Measurements from ENCODE around the gene ZNF292. TPM values are rescaled to one million over a fixed set of nuclear protein-coding genes. Genes with fewer than 3 reads are reported as not detected.

ZNF292 gene
- total RNA-seq, 1 experiment from 2014 or later = 34.1 TPM

GRCh38 chr6:87122477-87122876 lies 32.9 kb upstream of the ZNF292 start:
- Histone ChIP-seq H2AFZ (no peak overlapping the region), H3K9me3 (ENCODE audit: insufficient read depth, low read depth) (no peaks in the 10 kb centered on the region), H4K20me1 (ENCODE audit: insufficient read depth) (no peaks in the 10 kb centered on the region), H3K27ac (no peak overlapping the region), H3F3A (ENCODE audit: insufficient read depth, low read depth) (no peaks in the 10 kb centered on the region), H3K36me3 (ENCODE audit: low read depth) (no peaks in the 10 kb centered on the region), H3K79me2 (ENCODE audit: low read depth) (no peaks in the 10 kb centered on the region), H3K4me2 (no peak overlapping the region), H3K9me2 (ENCODE audit: insufficient read depth) (no peaks in the 10 kb centered on the region), H3K4me1 (replicated peaks; ENCODE audit: insufficient read depth) (peaks cover 11% of the 10 kb centered on the region), H3K4me3 (no peak overlapping the region), H3K27me3 (ENCODE audit: insufficient read depth, low read depth) (no peaks in the 10 kb centered on the region)
- POLR2A ChIA-PET (ENCODE audit: unreplicated experiment) = no interaction called here
- intact Hi-C loops (cut with micrococcal nuclease; ENCODE audit: unreplicated experiment) = no loop called here
- CTCF ChIA-PET = no interaction called here
- no TSS peak for BruUV-seq (replicated peaks)
- TF ChIP-seq CTCF (conservative IDR thresholded peaks at IDR 0.05) = no peak
- TF ChIP-seq EZH2 (IDR thresholded peaks at IDR 0.05; ENCODE audit: low read depth) = no peak
- DNase-seq = no peak

GRCh38 chr6:87124074-87124473 lies 31.3 kb upstream of the ZNF292 start:
- TF ChIP-seq CTCF (conservative IDR thresholded peaks at IDR 0.05) (no peak), EZH2 (IDR thresholded peaks at IDR 0.05; ENCODE audit: low read depth) (no peak)
- Histone ChIP-seq H3K4me1 (replicated peaks; ENCODE audit: insufficient read depth) (no peaks in the 10 kb centered on the region), H3K27me3 (ENCODE audit: insufficient read depth, low read depth) (no peaks in the 10 kb centered on the region), H2AFZ (no peak overlapping the region), H3K4me3 (no peak overlapping the region), H4K20me1 (ENCODE audit: insufficient read depth) (no peaks in the 10 kb centered on the region), H3F3A (ENCODE audit: insufficient read depth, low read depth) (no peaks in the 10 kb centered on the region), H3K4me2 (no peak overlapping the region), H3K9me3 (ENCODE audit: insufficient read depth, low read depth) (no peaks in the 10 kb centered on the region), H3K9me2 (ENCODE audit: insufficient read depth) (no peaks in the 10 kb centered on the region), H3K79me2 (ENCODE audit: low read depth) (no peaks in the 10 kb centered on the region), H3K36me3 (ENCODE audit: low read depth) (no peaks in the 10 kb centered on the region), H3K27ac (no peak overlapping the region)
- CTCF ChIA-PET = no interaction called here
- intact Hi-C loops (cut with micrococcal nuclease; ENCODE audit: unreplicated experiment) = no loop called here
- DNase-seq = no peak
- POLR2A ChIA-PET (ENCODE audit: unreplicated experiment) = no interaction called here
- BruUV-seq (replicated peaks) = no TSS peak

- no peaks in the 10 kb centered on the region for H3K27me3 ChIP-seq (ENCODE audit: insufficient read depth, low read depth)
- no peak for DNase-seq
- no peaks in the 10 kb centered on the region for H3K9me2 ChIP-seq (ENCODE audit: insufficient read depth)
- no peaks in the 10 kb centered on the region for H3K79me2 ChIP-seq (ENCODE audit: low read depth)
- TF ChIP-seq CTCF (conservative IDR thresholded peaks at IDR 0.05) (no peak), EZH2 (IDR thresholded peaks at IDR 0.05; ENCODE audit: low read depth) (no peak)
- no TSS peak for BruUV-seq (replicated peaks)
- no peak overlapping the region for H2AFZ ChIP-seq
- intact Hi-C loops (cut with micrococcal nuclease; ENCODE audit: unreplicated experiment) = no loop called here
- no peaks in the 10 kb centered on the region for H4K20me1 ChIP-seq (ENCODE audit: insufficient read depth)
- ChIA-PET POLR2A (ENCODE audit: unreplicated experiment) (no interaction called here), CTCF (no interaction called here)
- no peaks in the 10 kb centered on the region for H3K36me3 ChIP-seq (ENCODE audit: low read depth)
- H3K4me2 ChIP-seq = no peak overlapping the region
- H3K4me1 ChIP-seq (replicated peaks; ENCODE audit: insufficient read depth) = no peaks in the 10 kb centered on the region
- no peaks in the 10 kb centered on the region for H3K9me3 ChIP-seq (ENCODE audit: insufficient read depth, low read depth)
- H3F3A ChIP-seq (ENCODE audit: insufficient read depth, low read depth) = no peaks in the 10 kb centered on the region
- no peak overlapping the region for H3K27ac ChIP-seq
- no peak overlapping the region for H3K4me3 ChIP-seq
Observed at GRCh38 chr6:87126501-87126900, 28.9 kb upstream of the ZNF292 start.

Data from PC-9 (cell line).